Mucosa of descending colon (tissue), 3 donors: Measurements from ENCODE around the gene FGFRL1. TPM values are rescaled to one million over a fixed set of nuclear protein-coding genes. Genes with fewer than 3 reads are reported as not detected.

ENCODE experiments used
- ATAC-seq: fragments of 200-7000 bp; cut with Tn5 transposase; one replicate; pipeline ENCODE4 v1.9.1; 2020; ENCODE audit warnings: mild to moderate bottlenecking, moderate library complexity
- DNase-seq, 3 donors: peaks; one replicate each; pipeline ENCODE4 v3.0.0-alpha.2; 2020
- H3K36me3 ChIP-seq: fragments of 200-600 bp; one replicate; pipeline ENCODE4 v1.8.0; 2021; ENCODE audit warnings: low read depth, mild to moderate bottlenecking
- H3K4me1 ChIP-seq: fragments of 200-600 bp; one replicate; pipeline ENCODE4 v1.8.0; 2021; ENCODE audit warnings: low read depth, mild to moderate bottlenecking
- H3K4me3 ChIP-seq: fragments of 200-600 bp; one replicate; pipeline ENCODE4 v1.8.0; 2021; ENCODE audit warnings: mild to moderate bottlenecking
- H3K9me3 ChIP-seq: fragments of 200-600 bp; one replicate; pipeline ENCODE4 v1.8.0; 2021; ENCODE audit warnings: mild to moderate bottlenecking
- CTCF ChIP-seq: fragments of 200-600 bp; IDR thresholded peaks from one replicate; pipeline ENCODE4 v1.8.0; 2022; ENCODE audit warnings: antibody characterized with exemption, mild to moderate bottlenecking
- intact Hi-C, 2 donors: fragments of 100-400 bp; cut with DNase I in 1 of 2; cut with micrococcal nuclease in 1 of 2; formaldehyde crosslinking; loops; one replicate each; pipeline versions ENCODE4 v1.11.0 to v1.11.1; 2022; cut with DNase I, micrococcal nuclease
- total RNA-seq, 3 donors: library from RNA; stranded (reverse); fragmentation: NEBNext Ultra II Directional in 2 of 3; extraction: Animal tissue kit (Norgen Biotek cat#: 25700) in 2 of 3; gene quantifications; one replicate each; pipeline versions ENCODE4 v1.2.1 to v1.2.4, GENCODE V29; 2021 to 2023
- donor health status: DM: no; HTN: no; CAD: no; lungs with moderate emphysema.
- donor health status: DM: no; HTN: no; CAD: no.
- donor health status: DM: no; HTN: yes; CAD: no.

FGFRL1 gene
- total RNA-seq, 3 donors from 2014 or later = 14.7 to 19.3 (median 16.9) TPM

GRCh38 chr4:1056671-1057402 lies 45.4 kb downstream of the FGFRL1 start:
- intact Hi-C loops = no loop called here
- TF ChIP-seq CTCF = no peak
- Histone ChIP-seq H3K9me3 (no peaks in the 10 kb centered on the region), H3K4me1 (peaks cover 2% of the 10 kb centered on the region), H3K36me3 (no peaks in the 10 kb centered on the region), H3K4me3 (no peak overlapping the region)
- ATAC-seq = no peak
- no peak for DNase-seq

DNA sequence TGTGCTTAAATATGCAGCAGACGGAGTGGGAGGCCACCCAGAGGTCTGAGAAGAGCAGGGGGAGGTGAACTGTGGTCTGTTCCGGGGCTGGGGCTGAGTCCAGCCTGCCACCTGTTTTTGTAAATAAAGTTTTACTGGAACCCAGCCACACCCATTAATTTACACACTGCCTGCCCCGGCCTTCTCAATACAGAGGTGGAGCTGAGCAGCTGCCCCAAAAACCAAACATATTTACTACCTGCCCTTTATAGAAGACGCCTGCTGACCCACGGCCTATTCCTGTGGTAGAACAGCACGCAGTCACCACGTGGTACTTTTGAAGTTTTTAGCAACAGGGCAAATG lies 45.9 kb downstream of the FGFRL1 start:
- H3K9me3 ChIP-seq = no peaks in the 10 kb centered on the region
- DNase-seq = peak in 1 of 3 donors; percentile 49
- peaks cover 2% of the 10 kb centered on the region for H3K4me1 ChIP-seq
- no peaks in the 10 kb centered on the region for H3K36me3 ChIP-seq
- peak; percentile 72 for ATAC-seq
- intact Hi-C loops = no loop called here
- no peak for TF ChIP-seq CTCF
- H3K4me3 ChIP-seq = no peak overlapping the region

DNA sequence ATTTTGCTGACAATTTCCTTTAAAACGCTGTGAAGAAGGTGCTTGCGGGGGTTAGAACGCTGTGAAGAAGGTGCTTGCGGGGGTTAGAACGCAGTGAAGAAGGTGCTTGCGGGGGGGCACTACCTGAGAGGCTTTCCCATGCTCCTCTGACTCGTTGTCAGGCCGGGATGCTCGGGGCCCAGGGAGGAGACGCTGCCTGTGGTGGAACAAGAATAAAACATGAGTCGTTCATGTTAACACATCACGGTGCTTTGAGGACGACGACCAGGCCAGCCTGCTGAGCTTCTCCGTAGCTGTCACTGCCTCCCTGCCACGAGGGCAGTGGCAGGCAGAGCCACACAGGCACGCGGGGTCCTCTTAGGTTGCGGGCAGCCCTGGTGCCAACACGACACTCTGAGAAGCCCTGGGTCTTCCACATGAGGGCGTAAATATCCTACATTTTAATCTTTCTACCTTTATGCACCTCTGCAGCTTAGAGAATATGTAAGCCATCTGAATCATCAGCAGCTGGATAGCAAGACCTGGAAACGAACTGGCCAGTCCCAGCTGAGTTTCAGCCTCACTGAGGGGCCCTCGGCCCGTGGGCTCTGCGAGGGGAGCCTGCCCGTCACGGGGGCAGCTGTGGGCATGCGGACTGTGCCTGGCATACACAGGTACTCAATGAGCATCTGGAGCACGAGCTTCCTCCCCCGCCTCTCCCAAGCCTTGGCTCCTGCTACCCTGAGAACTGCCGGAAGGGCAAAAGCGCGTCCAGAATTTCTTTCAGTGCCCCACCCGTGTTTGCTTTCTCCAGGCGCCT lies 47.0 kb downstream of the FGFRL1 start:
- peak; percentile 77 for ATAC-seq
- intact Hi-C loops = no loop called here
- Histone ChIP-seq H3K9me3 (no peaks in the 10 kb centered on the region), H3K36me3 (no peaks in the 10 kb centered on the region), H3K4me3 (no peak overlapping the region), H3K4me1 (peaks cover 2% of the 10 kb centered on the region)
- no peak for TF ChIP-seq CTCF
- DNase-seq = peak in 1 of 3 donors; percentile 62

DNA sequence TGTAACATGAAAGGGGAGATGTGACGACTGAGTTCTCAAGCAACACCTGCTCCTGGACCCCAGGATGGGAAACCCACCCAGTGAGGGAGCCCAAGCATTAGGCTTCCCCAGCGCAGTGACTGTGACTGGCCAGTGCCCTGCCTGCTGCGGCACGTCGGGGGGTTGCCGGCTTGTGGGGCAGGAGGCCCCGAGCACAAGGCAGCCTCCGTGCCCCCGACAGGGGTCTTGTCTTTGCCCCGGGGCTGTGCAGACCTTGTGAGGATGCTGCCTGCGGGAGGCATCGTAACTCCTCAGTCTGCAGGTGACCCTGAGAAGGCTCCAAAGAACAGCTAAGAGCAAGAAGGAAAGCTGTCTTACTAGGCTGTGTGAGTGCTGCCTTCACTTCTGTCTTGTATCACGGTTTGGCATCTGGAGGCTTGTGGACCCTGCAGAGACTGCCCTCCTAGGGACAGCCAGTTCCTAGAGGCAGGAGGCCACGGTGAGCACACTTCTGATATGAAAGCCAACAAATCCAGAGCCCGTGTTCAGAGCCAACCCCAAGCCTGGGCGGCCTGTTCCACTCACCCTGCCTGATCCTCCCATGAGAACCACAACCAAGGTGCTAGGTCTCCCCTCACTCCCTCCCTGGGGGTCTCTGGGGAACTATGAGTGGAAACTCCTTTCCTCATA lies 47.7 kb downstream of the FGFRL1 start:
- Histone ChIP-seq H3K4me1 (peaks cover 2% of the 10 kb centered on the region), H3K36me3 (no peaks in the 10 kb centered on the region), H3K9me3 (no peaks in the 10 kb centered on the region), H3K4me3 (no peak overlapping the region)
- intact Hi-C loops = no loop called here
- peak; percentile 10 for ATAC-seq
- no peak for TF ChIP-seq CTCF
- no peak for DNase-seq

- Histone ChIP-seq H3K36me3 (no peaks in the 10 kb centered on the region), H3K9me3 (no peaks in the 10 kb centered on the region), H3K4me3 (no peak overlapping the region), H3K4me1 (peaks cover 2% of the 10 kb centered on the region)
- DNase-seq (no peak), ATAC-seq (no peak)
- intact Hi-C loops = no loop called here
- no peak for TF ChIP-seq CTCF
Observed at GRCh38 chr4:1060121-1060520, 48.7 kb downstream of the FGFRL1 start.
